ENCODE data around the gene RAB20. TPM values are rescaled to one million over a fixed set of nuclear protein-coding genes. Genes with fewer than 3 reads are reported as not detected.

RAB20 gene
- total and polyA plus RNA-seq, 2 experiments from 2014 or later, result 28.3 to 37.4 TPM

DNA sequence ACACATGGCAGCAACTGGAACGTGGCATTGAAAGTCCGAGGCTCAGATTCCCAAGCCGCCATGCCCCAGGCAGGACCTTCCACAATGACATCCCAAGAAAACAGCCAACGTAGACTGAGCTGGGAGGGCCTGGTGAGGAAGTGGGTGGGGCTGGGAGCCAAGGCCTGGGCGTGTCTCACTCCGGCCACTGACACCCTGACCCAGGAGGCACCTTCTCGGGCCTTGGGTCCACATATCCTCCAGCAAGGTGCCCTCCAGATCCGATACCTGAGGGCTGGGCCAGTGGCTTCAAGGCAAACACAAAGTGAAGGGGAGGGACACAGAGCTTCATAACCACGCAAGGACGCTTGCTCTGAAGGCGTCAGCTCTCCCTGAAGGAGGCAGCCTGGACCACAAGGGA, 43.0 kb downstream of the RAB20 start:
- Histone ChIP-seq H3K4me3 (no peak overlapping the region), H4K20me1 (ENCODE audit: insufficient read depth, poor library complexity, severe bottlenecking) (no peaks in the 10 kb centered on the region), H3K27ac (peak overlapping the region; percentile 76), H3K36me3 (replicated peaks; ENCODE audit: insufficient read depth, low read depth) (no peaks in the 10 kb centered on the region), H3K4me1 (ENCODE audit: insufficient read depth) (peaks cover 18% of the 10 kb centered on the region), H3K9me2 (replicated peaks; ENCODE audit: insufficient read depth) (no peaks in the 10 kb centered on the region), H3K9me3 (ENCODE audit: low read depth) (no peaks in the 10 kb centered on the region), H2AFZ (no peak overlapping the region), H3K79me2 (no peaks in the 10 kb centered on the region), H3K4me2 (no peak overlapping the region), H3K27me3 (no peaks in the 10 kb centered on the region)
- DNase-seq (ENCODE audit: low spot score), result no peak
- TF ChIP-seq EZH2phosphoT487 (IDR thresholded peaks at IDR 0.05; ENCODE audit: low read depth, severe bottlenecking, unreplicated experiment) (no peak), EZH2 (IDR thresholded peaks at IDR 0.05; ENCODE audit: borderline replicate concordance) (no peak)
- TF ChIP-seq, protein P1, sequence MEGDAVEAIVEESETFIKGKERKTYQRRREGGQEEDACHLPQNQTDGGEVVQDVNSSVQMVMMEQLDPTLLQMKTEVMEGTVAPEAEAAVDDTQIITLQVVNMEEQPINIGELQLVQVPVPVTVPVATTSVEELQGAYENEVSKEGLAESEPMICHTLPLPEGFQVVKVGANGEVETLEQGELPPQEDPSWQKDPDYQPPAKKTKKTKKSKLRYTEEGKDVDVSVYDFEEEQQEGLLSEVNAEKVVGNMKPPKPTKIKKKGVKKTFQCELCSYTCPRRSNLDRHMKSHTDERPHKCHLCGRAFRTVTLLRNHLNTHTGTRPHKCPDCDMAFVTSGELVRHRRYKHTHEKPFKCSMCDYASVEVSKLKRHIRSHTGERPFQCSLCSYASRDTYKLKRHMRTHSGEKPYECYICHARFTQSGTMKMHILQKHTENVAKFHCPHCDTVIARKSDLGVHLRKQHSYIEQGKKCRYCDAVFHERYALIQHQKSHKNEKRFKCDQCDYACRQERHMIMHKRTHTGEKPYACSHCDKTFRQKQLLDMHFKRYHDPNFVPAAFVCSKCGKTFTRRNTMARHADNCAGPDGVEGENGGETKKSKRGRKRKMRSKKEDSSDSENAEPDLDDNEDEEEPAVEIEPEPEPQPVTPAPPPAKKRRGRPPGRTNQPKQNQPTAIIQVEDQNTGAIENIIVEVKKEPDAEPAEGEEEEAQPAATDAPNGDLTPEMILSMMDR (IDR thresholded peaks at IDR 0.05; ENCODE audit: poor library complexity), result no peak
- WGBS (ENCODE audit: low lambda C conversion rate, missing lambda C conversion rate), result 82% methylated on average over 11 of the region's 11 CpGs

DNA sequence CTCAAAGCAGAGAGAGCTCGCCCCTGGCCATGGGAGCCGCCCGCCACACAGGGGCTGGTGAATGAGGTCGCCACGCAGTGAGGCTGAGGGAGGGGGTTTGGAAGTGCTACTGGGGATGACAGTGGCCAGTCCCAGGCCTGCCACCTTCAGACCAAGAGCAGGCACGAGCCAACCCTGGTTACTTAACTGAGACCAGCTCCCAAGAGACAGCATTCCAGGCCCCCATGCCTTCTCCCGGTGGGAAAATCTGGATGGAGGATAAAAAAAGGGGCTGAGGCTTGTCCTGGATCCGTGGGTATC, 43.3 kb downstream of the RAB20 start:
- WGBS (ENCODE audit: low lambda C conversion rate, missing lambda C conversion rate), result 76% methylated on average over 8 of the region's 8 CpGs
- H3K9me3 ChIP-seq (ENCODE audit: low read depth), result no peaks in the 10 kb centered on the region

GRCh38 chr13:110517505-110518225, 43.9 kb downstream of the RAB20 start:
- Histone ChIP-seq H3K4me1 (ENCODE audit: insufficient read depth) (peaks cover 18% of the 10 kb centered on the region), H3K27ac (peak overlapping the region; percentile 76), H3K4me2 (no peak overlapping the region), H3K79me2 (no peaks in the 10 kb centered on the region), H3K27me3 (no peaks in the 10 kb centered on the region), H3K9me3 (ENCODE audit: low read depth) (no peaks in the 10 kb centered on the region), H3K9me2 (replicated peaks; ENCODE audit: insufficient read depth) (no peaks in the 10 kb centered on the region), H2AFZ (no peak overlapping the region), H3K4me3 (no peak overlapping the region), H3K36me3 (replicated peaks; ENCODE audit: insufficient read depth, low read depth) (no peaks in the 10 kb centered on the region), H4K20me1 (ENCODE audit: insufficient read depth, poor library complexity, severe bottlenecking) (no peaks in the 10 kb centered on the region)
- WGBS (ENCODE audit: low lambda C conversion rate, missing lambda C conversion rate), result 71% methylated on average over 7 of the region's 7 CpGs
- DNase-seq (ENCODE audit: low spot score), result peak; percentile 49
- TF ChIP-seq EZH2 (IDR thresholded peaks at IDR 0.05; ENCODE audit: borderline replicate concordance), result no peak
- TF ChIP-seq, protein P1 (IDR thresholded peaks at IDR 0.05; ENCODE audit: poor library complexity), result no peak
- TF ChIP-seq EZH2phosphoT487 (IDR thresholded peaks at IDR 0.05; ENCODE audit: low read depth, severe bottlenecking, unreplicated experiment), result no peak

More for the DNA sequence above, 43.3 kb downstream of the RAB20 start:
- no peak overlapping the region for H2AFZ ChIP-seq
- peak overlapping the region; percentile 76 for H3K27ac ChIP-seq
- H3K36me3 ChIP-seq (replicated peaks; ENCODE audit: insufficient read depth, low read depth), result no peaks in the 10 kb centered on the region
- no peak overlapping the region for H3K4me2 ChIP-seq
- no peaks in the 10 kb centered on the region for H3K27me3 ChIP-seq
- no peak for DNase-seq (ENCODE audit: low spot score)
- H3K4me1 ChIP-seq (ENCODE audit: insufficient read depth), result peaks cover 18% of the 10 kb centered on the region
- H3K4me3 ChIP-seq, result no peak overlapping the region
- no peaks in the 10 kb centered on the region for H3K79me2 ChIP-seq
- no peak for TF ChIP-seq EZH2phosphoT487 (IDR thresholded peaks at IDR 0.05; ENCODE audit: low read depth, severe bottlenecking, unreplicated experiment)
- TF ChIP-seq, protein P1 (IDR thresholded peaks at IDR 0.05; ENCODE audit: poor library complexity), result no peak
- TF ChIP-seq EZH2 (IDR thresholded peaks at IDR 0.05; ENCODE audit: borderline replicate concordance), result no peak
- no peaks in the 10 kb centered on the region for H4K20me1 ChIP-seq (ENCODE audit: insufficient read depth, poor library complexity, severe bottlenecking)
- no peaks in the 10 kb centered on the region for H3K9me2 ChIP-seq (replicated peaks; ENCODE audit: insufficient read depth)

Data from hepatocyte (in vitro differentiated cells).